Endodermal cell (in vitro differentiated cells): ENCODE measurements around the gene SLC35D2. TPM values are rescaled to one million over a fixed set of nuclear protein-coding genes. Genes with fewer than 3 reads are reported as not detected.

Experiments used
- DNase-seq: peaks from one replicate; pipeline ENCODE4 v3.0.0-alpha.2; 2017
- H3K27ac ChIP-seq: 2 replicates; pipeline ENCODE4 v1.5.1; 2013; ENCODE audit warnings: mild to moderate bottlenecking, low read depth, low read length, moderate library complexity
- H3K27me3 ChIP-seq: 2 replicates; pipeline ENCODE4 v1.6.1; 2013; ENCODE audit warnings: mild to moderate bottlenecking, low read length, moderate library complexity; ENCODE audit not compliant: insufficient read depth, control insufficient read depth, poor library complexity, severe bottlenecking
- H3K36me3 ChIP-seq: 2 replicates; pipeline ENCODE4 v1.7.0; 2013; ENCODE audit warnings: mild to moderate bottlenecking, low read length, moderate library complexity; ENCODE audit not compliant: control insufficient read depth, insufficient read depth
- H3K4me1 ChIP-seq: one replicate; pipeline ENCODE4 v1.7.0; 2013; ENCODE audit warnings: low read length; ENCODE audit not compliant: control insufficient read depth, insufficient read depth
- H3K4me3 ChIP-seq: 2 replicates; pipeline ENCODE4 v1.5.1; 2013; ENCODE audit warnings: mild to moderate bottlenecking, low read length, moderate library complexity
- H3K9ac ChIP-seq: 2 replicates; pipeline ENCODE4 v1.6.1; 2013; ENCODE audit warnings: mild to moderate bottlenecking, low read length, moderate library complexity; ENCODE audit not compliant: poor library complexity, severe bottlenecking; ENCODE audit errors: extremely low read depth
- H3K9me3 ChIP-seq: 2 replicates; pipeline ENCODE4 v1.6.1; 2013; ENCODE audit warnings: mild to moderate bottlenecking, low read length, moderate library complexity; ENCODE audit not compliant: control insufficient read depth
- H3K27ac Mint-ChIP-seq: 2 replicates; pipeline ENCODE4 v1.8.0; 2020; ENCODE audit warnings: mixed read lengths
- H3K27me3 Mint-ChIP-seq: 2 replicates; pipeline ENCODE4 v1.8.0; 2021; ENCODE audit warnings: mild to moderate bottlenecking, mixed read lengths; ENCODE audit not compliant: insufficient read depth
- H3K36me3 Mint-ChIP-seq: 2 replicates; pipeline ENCODE4 v1.8.0; 2020; ENCODE audit warnings: low read depth, mixed read lengths
- H3K4me1 Mint-ChIP-seq: 2 replicates; pipeline ENCODE4 v1.8.0; 2020; ENCODE audit warnings: mixed read lengths
- H3K4me3 Mint-ChIP-seq: 2 replicates; pipeline ENCODE4 v1.8.0; 2020; ENCODE audit warnings: mild to moderate bottlenecking, moderate library complexity, mixed read lengths
- H3K9me3 Mint-ChIP-seq: 2 replicates; pipeline ENCODE4 v1.8.0; 2020; ENCODE audit warnings: mild to moderate bottlenecking, mixed read lengths
- WGBS, 2 experiments: methylation state at CpG; one replicate each; pipeline versions ENCODE4 v1.1.5 to v1.1.7; 2013; ENCODE audit warnings: missing lambda C conversion rate in 2 of 2, mixed read lengths in 1 of 2; ENCODE audit not compliant: insufficient coverage in 1 of 2, insufficient read length in 1 of 2; 5-methylcytosine and 5-hydroxymethylcytosine counted together
- long read RNA-seq, 4 experiments: library from polyadenylated mRNA in 2 of 4; library from RNA in 1 of 4; library from capped mRNA in 1 of 4; stranded (forward) in 3 of 4; unstranded in 1 of 4; transcript quantifications; one replicate each; pipeline ENCODE4 v2.0.0, GENCODE V29; 2020 to 2021; ENCODE audit warnings: inconsistent platforms in 1 of 4
- polyA plus RNA-seq, 2 experiments: library from polyadenylated mRNA; stranded (reverse); fragments of 50-300 nt; gene quantifications; one replicate each; pipeline ENCODE4 v1.2.3, GENCODE V29; 2013
- total RNA-seq, 2 donors: library from RNA; stranded (reverse); fragmentation: NEBNext Ultra II Directional in 1 of 2; extraction: Animal tissue kit (Norgen Biotek cat#: 25700) in 1 of 2; gene quantifications; 2 replicates in 1 of 2; 3 replicates in 1 of 2; pipeline ENCODE4 v1.2.1, GENCODE V29; 2021
- TF ChIP-seq, protein P1 (sequence below): fragments of 200-600 bp; sonication (generic); conservative IDR thresholded peaks from 2 replicates; pipeline ENCODE4 v1.5.0; 2021; ENCODE audit warnings: antibody characterized with exemption, mild to moderate bottlenecking

The SLC35D2 gene
- total RNA-seq = 10 to 100 TPM; 31.9 to 36.2 TPM
- 14.7 TPM for polyA plus RNA-seq (2013, experiment 1 of 2)
- 14.5 TPM for polyA plus RNA-seq (2013, experiment 2 of 2)
- long read RNA-seq, experiment 1, transcript SLC35D2-201 (12 exons, 1,626 nt) = major isoform, 12 of 34 reads
- long read RNA-seq, experiment 1, partial matches to known transcripts = 3 of 34 reads
- long read RNA-seq, experiment 1, other reads (novel, unspliced or antisense) = 19 of 34 reads
- long read RNA-seq, experiment 2, transcript SLC35D2-201 (12 exons, 1,626 nt) = major isoform, 38 of 74 reads
- long read RNA-seq, experiment 2, partial matches to known transcripts = 9 of 74 reads
- long read RNA-seq, experiment 2, other reads (novel, unspliced or antisense) = 27 of 74 reads
- long read RNA-seq, experiment 3, partial matches to known transcripts = 1 of 7 reads
- long read RNA-seq, experiment 3, other reads (novel, unspliced or antisense) = 4 of 7 reads
- long read RNA-seq, experiment 4, partial matches to known transcripts = 2 of 2 reads
- long read RNA-seq, experiment 4, other reads (novel, unspliced or antisense) = 0 of 2 reads

DNA sequence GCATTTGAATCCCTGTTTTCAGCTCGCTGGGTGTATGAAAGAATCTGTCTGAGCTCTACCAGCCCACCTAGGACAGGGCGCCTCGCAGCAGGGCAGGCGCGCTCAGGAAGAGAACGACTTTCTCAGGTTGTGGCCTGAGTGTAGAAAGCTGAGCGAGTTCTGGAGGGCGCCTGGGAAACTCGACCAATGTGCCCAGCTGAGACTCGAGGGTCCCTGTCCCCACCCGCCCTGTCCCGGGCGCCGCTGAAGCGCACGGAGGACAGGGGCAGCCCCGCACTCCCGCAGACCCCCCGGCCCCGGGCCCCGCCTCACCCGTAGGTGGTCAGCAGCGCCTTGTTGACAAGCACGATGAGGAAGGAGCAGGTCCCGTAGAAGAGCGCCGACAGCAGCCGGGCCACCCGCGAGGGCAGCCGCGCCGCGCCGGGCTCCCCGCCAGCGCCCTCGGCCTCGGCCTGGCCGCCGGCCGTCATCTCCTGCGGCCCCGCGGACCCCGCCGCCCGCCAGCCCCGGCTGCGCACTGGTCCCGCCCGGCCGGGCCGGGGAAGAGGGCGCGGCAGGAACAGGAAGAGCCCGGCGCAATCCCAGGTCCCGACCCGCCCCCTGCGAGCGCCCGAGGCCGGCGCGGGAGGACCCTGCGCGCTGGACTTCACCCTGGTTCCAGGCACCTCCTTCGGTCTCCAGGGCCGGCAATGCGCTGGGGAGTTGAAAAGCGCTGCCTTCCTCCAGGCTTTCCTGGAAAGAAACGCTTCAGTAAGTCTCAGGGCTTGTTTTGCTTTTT lies at the start of gene SLC35D2:
Gene SLC35D2 (minus strand): TSS at position 547 of the 778 bp plus-strand sequence. CDS start 77 bp downstream, at position 470.
- H3K9ac ChIP-seq = peak within 1 kb of the TSS; percentile 58
- no peaks in the 10 kb centered on the region for H3K9me3 ChIP-seq
- peak; percentile 89 for DNase-seq
- H3K4me1 Mint-ChIP-seq = peaks cover 16% of the 10 kb centered on the region
- peak within 1 kb of the TSS; percentile 88 for H3K4me3 ChIP-seq
- H3K4me3 Mint-ChIP-seq = peak within 1 kb of the TSS; percentile 75
- no peaks in the 10 kb centered on the region for H3K27me3 ChIP-seq
- peaks cover 28% of the 10 kb centered on the region for H3K36me3 ChIP-seq
- WGBS, 2 experiments = 0 to 1% methylated on average over 19 to 73 of the region's 73 CpGs
- H3K9me3 Mint-ChIP-seq = no peaks in the 10 kb centered on the region
- peak within 1 kb of the TSS; percentile 73 for H3K27ac Mint-ChIP-seq
- no peaks in the 10 kb centered on the region for H3K4me1 ChIP-seq
- no peaks in the 10 kb centered on the region for H3K27me3 Mint-ChIP-seq
- TF ChIP-seq, protein P1, sequence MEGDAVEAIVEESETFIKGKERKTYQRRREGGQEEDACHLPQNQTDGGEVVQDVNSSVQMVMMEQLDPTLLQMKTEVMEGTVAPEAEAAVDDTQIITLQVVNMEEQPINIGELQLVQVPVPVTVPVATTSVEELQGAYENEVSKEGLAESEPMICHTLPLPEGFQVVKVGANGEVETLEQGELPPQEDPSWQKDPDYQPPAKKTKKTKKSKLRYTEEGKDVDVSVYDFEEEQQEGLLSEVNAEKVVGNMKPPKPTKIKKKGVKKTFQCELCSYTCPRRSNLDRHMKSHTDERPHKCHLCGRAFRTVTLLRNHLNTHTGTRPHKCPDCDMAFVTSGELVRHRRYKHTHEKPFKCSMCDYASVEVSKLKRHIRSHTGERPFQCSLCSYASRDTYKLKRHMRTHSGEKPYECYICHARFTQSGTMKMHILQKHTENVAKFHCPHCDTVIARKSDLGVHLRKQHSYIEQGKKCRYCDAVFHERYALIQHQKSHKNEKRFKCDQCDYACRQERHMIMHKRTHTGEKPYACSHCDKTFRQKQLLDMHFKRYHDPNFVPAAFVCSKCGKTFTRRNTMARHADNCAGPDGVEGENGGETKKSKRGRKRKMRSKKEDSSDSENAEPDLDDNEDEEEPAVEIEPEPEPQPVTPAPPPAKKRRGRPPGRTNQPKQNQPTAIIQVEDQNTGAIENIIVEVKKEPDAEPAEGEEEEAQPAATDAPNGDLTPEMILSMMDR = no peak
- no peak within 1 kb of the TSS for H3K27ac ChIP-seq
- peaks cover 27% of the 10 kb centered on the region for H3K36me3 Mint-ChIP-seq

DNA sequence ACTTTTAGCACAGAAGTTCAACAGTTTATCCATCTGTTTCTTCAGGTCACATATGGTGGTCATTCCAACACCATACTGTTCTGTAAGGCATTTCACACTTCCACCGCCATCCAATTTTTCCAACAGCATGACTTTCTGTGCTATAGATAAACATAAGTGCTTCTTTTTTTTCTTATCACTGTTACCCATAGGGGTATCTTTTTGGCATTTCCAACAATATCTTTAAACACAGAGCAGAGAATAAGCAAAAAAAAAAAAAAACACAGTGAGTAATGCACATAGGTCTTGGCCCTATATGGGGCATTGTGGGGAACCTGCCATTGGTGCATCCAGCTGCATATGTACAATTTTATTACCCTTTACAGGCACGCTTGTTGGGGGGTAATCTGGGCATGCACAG lies 46.9 kb upstream of the SLC35D2 start:
- WGBS, 2 experiments = 94 to 100% methylated on average over 1 to 2 of the region's 2 CpGs
- TF ChIP-seq, protein P1 = no peak
- H3K27ac Mint-ChIP-seq = no peak overlapping the region
- H3K36me3 Mint-ChIP-seq = no peaks in the 10 kb centered on the region
- Histone ChIP-seq H3K4me3 (no peak overlapping the region), H3K9ac (no peak overlapping the region), H3K36me3 (no peaks in the 10 kb centered on the region), H3K4me1 (no peaks in the 10 kb centered on the region), H3K27ac (no peak overlapping the region), H3K27me3 (no peaks in the 10 kb centered on the region), H3K9me3 (no peaks in the 10 kb centered on the region)
- H3K27me3 Mint-ChIP-seq = no peaks in the 10 kb centered on the region
- no peaks in the 10 kb centered on the region for H3K4me1 Mint-ChIP-seq
- DNase-seq = no peak
- H3K4me3 Mint-ChIP-seq = no peak overlapping the region
- H3K9me3 Mint-ChIP-seq = no peaks in the 10 kb centered on the region

DNA sequence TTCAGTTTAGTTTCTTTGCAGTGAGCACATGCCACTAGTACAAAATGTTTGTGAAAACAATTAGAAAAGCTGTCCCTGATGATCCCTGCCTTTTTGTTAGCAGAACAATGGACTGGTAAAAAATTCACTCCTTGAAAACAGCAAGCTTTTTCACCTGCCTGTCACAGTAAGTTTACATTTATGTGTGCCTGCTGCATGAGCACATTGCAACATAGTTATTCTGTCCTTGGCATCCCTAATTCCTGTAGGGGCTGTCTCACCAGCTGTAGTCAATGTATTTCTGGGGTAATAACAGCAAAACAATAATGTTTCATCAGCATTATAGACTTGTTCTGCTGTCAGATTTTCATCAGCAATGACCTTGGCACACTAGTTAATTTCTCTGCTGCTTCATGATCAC lies 46.2 kb upstream of the SLC35D2 start:
- no peak for DNase-seq
- H3K27ac ChIP-seq = no peak overlapping the region
- H3K9ac ChIP-seq = no peak overlapping the region
- Mint-ChIP-seq H3K4me3 (no peak overlapping the region), H3K9me3 (no peaks in the 10 kb centered on the region), H3K4me1 (no peaks in the 10 kb centered on the region), H3K27ac (no peak overlapping the region), H3K36me3 (no peaks in the 10 kb centered on the region), H3K27me3 (no peaks in the 10 kb centered on the region)
- H3K4me1 ChIP-seq = no peaks in the 10 kb centered on the region
- no peaks in the 10 kb centered on the region for H3K36me3 ChIP-seq
- no peaks in the 10 kb centered on the region for H3K9me3 ChIP-seq
- TF ChIP-seq, protein P1 = no peak
- no peak overlapping the region for H3K4me3 ChIP-seq
- H3K27me3 ChIP-seq = no peaks in the 10 kb centered on the region
